ENCODE data around the gene HCN2. TPM values are rescaled to one million over a fixed set of nuclear protein-coding genes. Genes with fewer than 3 reads are reported as not detected.

HCN2 gene
- total RNA-seq, 4 donors from 2014 or later: 0.12 to 0.27 (median 0.21) TPM

DNA sequence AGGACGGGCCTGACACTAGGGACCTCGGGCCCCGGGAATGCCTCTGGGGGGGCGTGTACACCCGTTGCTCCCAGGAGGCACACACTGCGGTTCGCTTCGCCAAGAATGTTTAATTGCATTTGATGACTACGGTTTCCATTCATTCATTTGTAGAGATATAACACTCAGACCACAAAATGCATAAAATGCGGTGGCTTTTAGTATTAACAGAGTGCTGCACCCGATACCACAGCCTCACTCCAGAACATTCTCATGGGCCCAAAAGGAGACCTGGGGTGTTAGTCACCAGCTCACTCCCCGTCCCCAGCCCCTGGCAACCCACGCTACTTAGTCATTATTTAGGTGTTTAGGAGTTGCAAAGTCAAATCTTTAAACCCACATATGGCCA lies 21.8 kb downstream of the HCN2 start:
- H3K36me3 ChIP-seq: no peaks in the 10 kb centered on the region
- no peak overlapping the region for H3K4me3 ChIP-seq
- WGBS, 2 donors (ENCODE audit: low coverage in 1 of 2): 60 to 75% methylated on average over 4 to 11 of the region's 13 CpGs
- ATAC-seq: no peak
- H3K4me1 ChIP-seq: peaks cover 0 to 27% (median 4%) of the 10 kb centered on the region in 3 donors
- peak overlapping the region in 3 of 4 donors; percentile 24 to 59 (median 35) for H3K27ac ChIP-seq
- H3K9me3 ChIP-seq: no peaks in the 10 kb centered on the region
- no peak for TF ChIP-seq POLR2A (IDR thresholded peaks at IDR 0.05)
- TF ChIP-seq, protein P1, sequence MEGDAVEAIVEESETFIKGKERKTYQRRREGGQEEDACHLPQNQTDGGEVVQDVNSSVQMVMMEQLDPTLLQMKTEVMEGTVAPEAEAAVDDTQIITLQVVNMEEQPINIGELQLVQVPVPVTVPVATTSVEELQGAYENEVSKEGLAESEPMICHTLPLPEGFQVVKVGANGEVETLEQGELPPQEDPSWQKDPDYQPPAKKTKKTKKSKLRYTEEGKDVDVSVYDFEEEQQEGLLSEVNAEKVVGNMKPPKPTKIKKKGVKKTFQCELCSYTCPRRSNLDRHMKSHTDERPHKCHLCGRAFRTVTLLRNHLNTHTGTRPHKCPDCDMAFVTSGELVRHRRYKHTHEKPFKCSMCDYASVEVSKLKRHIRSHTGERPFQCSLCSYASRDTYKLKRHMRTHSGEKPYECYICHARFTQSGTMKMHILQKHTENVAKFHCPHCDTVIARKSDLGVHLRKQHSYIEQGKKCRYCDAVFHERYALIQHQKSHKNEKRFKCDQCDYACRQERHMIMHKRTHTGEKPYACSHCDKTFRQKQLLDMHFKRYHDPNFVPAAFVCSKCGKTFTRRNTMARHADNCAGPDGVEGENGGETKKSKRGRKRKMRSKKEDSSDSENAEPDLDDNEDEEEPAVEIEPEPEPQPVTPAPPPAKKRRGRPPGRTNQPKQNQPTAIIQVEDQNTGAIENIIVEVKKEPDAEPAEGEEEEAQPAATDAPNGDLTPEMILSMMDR (IDR thresholded peaks at IDR 0.05): no peak
- no peak for TF ChIP-seq EP300 (IDR thresholded peaks at IDR 0.05)
- TF ChIP-seq POLR2AphosphoS5 (IDR thresholded peaks at IDR 0.05): no peak
- peaks cover 21% of the 10 kb centered on the region for H3K27me3 ChIP-seq

DNA sequence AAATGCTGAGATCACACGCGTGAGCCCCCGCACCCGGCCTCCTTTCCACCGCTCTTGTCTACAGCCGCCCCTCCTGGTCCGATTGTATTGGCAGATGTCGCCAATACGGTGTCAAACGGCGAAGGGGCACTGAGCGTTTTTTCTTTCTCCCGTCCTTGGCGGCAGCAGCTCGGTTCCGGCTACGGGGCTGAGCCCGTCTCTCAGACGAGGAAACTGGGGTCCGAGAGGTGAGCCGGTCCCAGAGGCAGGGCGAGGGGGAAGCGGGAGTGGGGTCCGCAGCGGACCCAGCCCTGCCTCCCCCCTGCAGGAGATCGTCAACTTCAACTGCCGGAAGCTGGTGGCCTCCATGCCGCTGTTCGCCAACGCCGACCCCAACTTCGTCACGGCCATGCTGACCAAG lies 23.3 kb downstream of the HCN2 start:
- Histone ChIP-seq H3K27ac (no peak overlapping the region), H3K4me1 (peaks cover 0 to 30% (median 4%) of the 10 kb centered on the region in 3 donors), H3K36me3 (peaks cover 0 to 14% of the 10 kb centered on the region in 2 donors), H3K4me3 (no peak overlapping the region), H3K27me3 (peaks cover 27% of the 10 kb centered on the region), H3K9me3 (no peaks in the 10 kb centered on the region)
- no peak for TF ChIP-seq EP300 (IDR thresholded peaks at IDR 0.05)
- no peak for ATAC-seq
- no CpG with 5 or more reads among the region's 33 CpGs for WGBS, 2 donors (ENCODE audit: low coverage in 1 of 2)

DNA sequence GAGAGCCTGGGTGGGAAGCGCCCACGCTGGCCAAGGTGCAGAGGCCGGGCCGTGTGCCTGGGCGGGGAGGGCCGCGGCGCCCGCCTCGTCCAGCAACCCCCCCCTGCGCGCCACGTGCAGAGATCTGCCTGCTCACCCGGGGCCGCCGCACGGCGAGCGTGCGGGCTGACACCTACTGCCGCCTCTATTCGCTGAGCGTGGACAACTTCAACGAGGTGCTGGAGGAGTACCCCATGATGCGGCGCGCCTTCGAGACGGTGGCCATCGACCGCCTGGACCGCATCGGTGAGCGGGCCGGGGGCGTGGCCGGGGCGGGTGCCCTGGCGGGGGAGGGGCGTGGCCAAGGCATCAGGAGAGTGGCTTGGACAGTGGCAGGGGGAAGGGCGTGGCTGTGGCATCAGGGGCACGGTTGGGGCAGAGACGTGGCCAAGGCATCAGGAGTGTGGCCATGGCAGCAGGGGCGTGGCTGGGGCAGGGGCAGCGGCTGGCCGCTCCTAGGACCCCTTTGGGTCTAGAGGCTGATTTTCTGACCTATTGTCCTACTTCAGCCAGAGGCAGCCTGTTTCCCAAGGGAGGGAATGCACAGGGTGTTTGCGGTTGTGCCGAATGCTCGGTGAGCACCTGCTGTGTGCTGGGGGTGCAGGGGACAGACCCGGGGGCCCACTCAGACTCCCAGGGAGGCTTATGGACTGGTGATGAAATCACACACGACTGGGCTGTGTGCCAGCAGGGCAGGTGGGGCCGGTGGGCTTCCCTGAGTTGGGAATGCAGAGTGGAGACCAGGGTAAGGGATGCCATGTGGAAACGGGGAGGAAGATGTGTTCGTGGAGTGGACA lies 24.3 kb downstream of the HCN2 start:
- peaks cover 0 to 24% (median 4%) of the 10 kb centered on the region in 3 donors for H3K4me1 ChIP-seq
- H3K27ac ChIP-seq: no peak overlapping the region
- TF ChIP-seq EP300 (IDR thresholded peaks at IDR 0.05): no peak
- WGBS, 2 donors (ENCODE audit: low coverage in 1 of 2): 92% methylated on average over 2 of the region's 54 CpGs; no CpG with 5 or more reads in 1 of the 2 donors
- peaks cover 0 to 24% of the 10 kb centered on the region in 2 donors for H3K36me3 ChIP-seq
- no peak for ATAC-seq
- no peaks in the 10 kb centered on the region for H3K9me3 ChIP-seq
- no peak overlapping the region for H3K4me3 ChIP-seq
- H3K27me3 ChIP-seq: peaks cover 29% of the 10 kb centered on the region

DNA sequence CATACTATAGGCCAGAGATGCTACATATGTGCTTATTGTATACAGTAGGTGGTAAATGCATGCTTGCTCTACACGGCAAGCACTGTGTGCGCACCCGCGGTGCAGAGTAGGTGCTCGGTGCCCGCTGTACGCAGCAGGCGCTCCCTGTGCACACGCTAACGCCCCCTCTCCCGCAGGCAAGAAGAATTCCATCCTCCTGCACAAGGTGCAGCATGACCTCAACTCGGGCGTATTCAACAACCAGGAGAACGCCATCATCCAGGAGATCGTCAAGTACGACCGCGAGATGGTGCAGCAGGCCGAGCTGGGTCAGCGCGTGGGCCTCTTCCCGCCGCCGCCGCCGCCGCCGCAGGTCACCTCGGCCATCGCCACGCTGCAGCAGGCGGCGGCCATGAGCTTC lies 25.9 kb downstream of the HCN2 start:
- whole genome bisulfite sequencing, 2 donors (ENCODE audit: low coverage in 1 of 2): 0 to 47% methylated on average over 1 to 16 of the region's 33 CpGs
- Histone ChIP-seq H3K4me3 (no peak overlapping the region), H3K27me3 (peaks cover 29% of the 10 kb centered on the region), H3K27ac (no peak overlapping the region), H3K4me1 (peaks cover 0 to 17% (median 0%) of the 10 kb centered on the region in 3 donors), H3K36me3 (peaks cover 0 to 41% of the 10 kb centered on the region in 2 donors), H3K9me3 (no peaks in the 10 kb centered on the region)
- TF ChIP-seq EP300 (IDR thresholded peaks at IDR 0.05) (no peak), POLR2AphosphoS5 (IDR thresholded peaks at IDR 0.05) (no peak), POLR2A (IDR thresholded peaks at IDR 0.05) (no peak)
- TF ChIP-seq, protein P1 (IDR thresholded peaks at IDR 0.05): peak in 2 of 4 experiments; percentile 11 to 13
- ATAC-seq: no peak

DNA sequence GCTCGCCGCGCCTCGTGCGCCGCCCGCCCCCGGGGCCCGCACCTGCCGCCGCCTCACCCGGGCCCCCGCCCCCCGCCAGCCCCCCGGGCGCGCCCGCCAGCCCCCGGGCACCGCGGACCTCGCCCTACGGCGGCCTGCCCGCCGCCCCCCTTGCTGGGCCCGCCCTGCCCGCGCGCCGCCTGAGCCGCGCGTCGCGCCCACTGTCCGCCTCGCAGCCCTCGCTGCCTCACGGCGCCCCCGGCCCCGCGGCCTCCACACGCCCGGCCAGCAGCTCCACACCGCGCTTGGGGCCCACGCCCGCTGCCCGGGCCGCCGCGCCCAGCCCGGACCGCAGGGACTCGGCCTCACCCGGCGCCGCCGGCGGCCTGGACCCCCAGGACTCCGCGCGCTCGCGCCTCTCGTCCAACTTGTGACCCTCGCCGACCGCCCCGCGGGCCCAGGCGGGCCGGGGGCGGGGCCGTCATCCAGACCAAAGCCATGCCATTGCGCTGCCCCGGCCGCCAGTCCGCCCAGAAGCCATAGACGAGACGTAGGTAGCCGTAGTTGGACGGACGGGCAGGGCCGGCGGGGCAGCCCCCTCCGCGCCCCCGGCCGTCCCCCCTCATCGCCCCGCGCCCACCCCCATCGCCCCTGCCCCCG lies 26.5 kb downstream of the HCN2 start:
- WGBS, 2 donors (ENCODE audit: low coverage in 1 of 2): no CpG with 5 or more reads among the region's 97 CpGs
- H3K4me3 ChIP-seq: no peak overlapping the region
- H3K27ac ChIP-seq: no peak overlapping the region
- TF ChIP-seq POLR2A (IDR thresholded peaks at IDR 0.05) (no peak), EP300 (IDR thresholded peaks at IDR 0.05) (no peak), POLR2AphosphoS5 (IDR thresholded peaks at IDR 0.05) (no peak)
- TF ChIP-seq, protein P1 (IDR thresholded peaks at IDR 0.05): no peak
- peaks cover 0 to 12% (median 0%) of the 10 kb centered on the region in 3 donors for H3K4me1 ChIP-seq
- H3K36me3 ChIP-seq: peaks cover 0 to 46% of the 10 kb centered on the region in 2 donors
- ATAC-seq: no peak
- H3K9me3 ChIP-seq: no peaks in the 10 kb centered on the region
- H3K27me3 ChIP-seq: peaks cover 29% of the 10 kb centered on the region
